ENCODE measurements around the gene TUBGCP2. TPM values are rescaled to one million over a fixed set of nuclear protein-coding genes. Genes with fewer than 3 reads are reported as not detected.

TUBGCP2 gene
- total RNA-seq, 1 experiment from 2014 or later = 52.4 TPM

DNA sequence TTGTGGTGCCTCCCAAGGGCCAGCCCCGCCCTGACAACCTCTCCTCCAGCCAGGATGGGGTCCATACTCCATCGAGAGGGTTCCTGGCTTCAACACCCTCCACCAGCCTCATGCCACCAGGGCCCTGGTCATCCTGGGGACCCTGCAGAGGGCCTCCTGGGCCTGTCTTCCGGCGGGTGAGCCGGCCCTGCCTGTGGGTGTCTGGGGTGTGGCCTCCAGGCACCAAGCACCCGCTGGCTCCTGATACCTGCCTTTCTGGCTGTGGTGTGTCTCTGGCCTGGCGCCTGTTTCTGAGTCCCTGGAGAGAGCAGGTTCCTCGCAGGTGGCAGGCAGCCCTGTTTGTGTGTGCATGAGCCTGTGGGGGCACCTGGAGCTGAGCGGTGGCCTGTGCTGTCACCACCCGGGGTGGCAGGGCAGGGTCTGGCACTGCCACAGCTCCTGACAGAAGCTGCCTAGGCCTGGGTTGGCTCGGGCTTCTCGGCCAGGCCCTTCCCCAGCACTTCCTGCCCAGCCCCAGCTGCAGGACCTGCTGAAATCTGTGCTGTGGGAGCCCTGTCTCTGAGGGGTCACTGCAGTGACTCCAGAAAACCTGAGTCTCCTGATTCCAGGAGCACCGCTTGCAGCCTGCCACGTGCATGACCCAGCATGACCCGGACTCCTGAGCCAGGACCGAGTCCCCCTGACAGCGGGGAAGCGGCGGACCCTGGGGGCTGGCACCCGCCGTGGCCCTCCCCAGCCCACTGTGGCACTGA lies 50.4 kb downstream of the TUBGCP2 start:
- peaks cover 11 to 34% of the 10 kb centered on the region in 2 experiments for H3K4me1 Mint-ChIP-seq
- H3K23ac ChIP-seq (ENCODE audit: insufficient read length, low read depth, low read length) = no peak overlapping the region
- H3K27ac ChIP-seq (ENCODE audit: insufficient read length, low read depth, low read length) = no peak overlapping the region
- no peak overlapping the region for H3K18ac ChIP-seq (ENCODE audit: insufficient read length, low read depth, low read length)
- H3K9me3 Mint-ChIP-seq = no peaks in the 10 kb centered on the region; a peak in 1 of 5 replicates
- no peaks in the 10 kb centered on the region; the same call in 1 of the 2 replicates for H3K27me3 ChIP-seq (ENCODE audit: insufficient read depth, low read length)
- H3K4me1 ChIP-seq (ENCODE audit: insufficient read depth, low read length) = no peaks in the 10 kb centered on the region
- H3K4me3 Mint-ChIP-seq = no peak overlapping the region
- no peak overlapping the region for H2BK20ac ChIP-seq (ENCODE audit: low read depth, low read length, poor library complexity, severe bottlenecking)
- H4K8ac ChIP-seq (replicated peaks; ENCODE audit: insufficient read length, low read depth, low read length) = no peak overlapping the region
- H4K5ac ChIP-seq (ENCODE audit: insufficient read length, low read depth, low read length) = no peak overlapping the region
- H3K79me2 ChIP-seq (ENCODE audit: insufficient read depth, low read length) = no peaks in the 10 kb centered on the region
- H3K36me3 Mint-ChIP-seq (ENCODE audit: insufficient read depth in 1 of 3, low read depth in 3 of 3) = no peaks in the 10 kb centered on the region
- H3K9ac ChIP-seq (ENCODE audit: extremely low read depth, insufficient read length, low read length) = no peak overlapping the region
- H4K91ac ChIP-seq (ENCODE audit: insufficient read length, low read depth, low read length) = no peak overlapping the region
- no peak for TF ChIP-seq CTCF (conservative IDR thresholded peaks at IDR 0.05)
- H4K20me1 ChIP-seq (ENCODE audit: control insufficient read depth, insufficient read depth, insufficient read length) = peaks cover 3% of the 10 kb centered on the region
- no peak overlapping the region for H2AK5ac ChIP-seq (ENCODE audit: insufficient read length, low read length)
- no peak overlapping the region for H3T11ph ChIP-seq (ENCODE audit: low read length)
- WGBS (ENCODE audit: extremely low coverage, insufficient read length, low lambda C conversion rate) = no CpG with 5 or more reads among the region's 21 CpGs
- DNase-seq = no peak
- H2BK120ac ChIP-seq (ENCODE audit: low read depth, low read length, poor library complexity, severe bottlenecking) = no peak overlapping the region
- H2BK5ac ChIP-seq (ENCODE audit: insufficient read length, low read length) = no peak overlapping the region
- no peak overlapping the region for H2BK12ac ChIP-seq (ENCODE audit: insufficient read length, low read depth, low read length)
- peaks cover 7% of the 10 kb centered on the region for H3K23me2 ChIP-seq (ENCODE audit: insufficient read length, low read depth, low read length, poor library complexity, severe bottlenecking)
- H3K79me1 ChIP-seq (ENCODE audit: insufficient read depth, low read depth, low read length, poor library complexity, severe bottlenecking) = no peaks in the 10 kb centered on the region
- no peaks in the 10 kb centered on the region for H3K9me3 ChIP-seq (ENCODE audit: control insufficient read depth, low read depth, low read length)
- no peak overlapping the region for H3K4me2 ChIP-seq (ENCODE audit: insufficient read depth, insufficient read length, low read length)
- no peak overlapping the region for H3K27ac Mint-ChIP-seq
- H2AFZ ChIP-seq (ENCODE audit: low read length) = no peak overlapping the region
- peaks cover 10% of the 10 kb centered on the region for H3K27me3 Mint-ChIP-seq (ENCODE audit: low read depth)
- no peak overlapping the region for H3K56ac ChIP-seq (ENCODE audit: insufficient read length, low read depth, low read length)
- H2BK15ac ChIP-seq (ENCODE audit: low read depth, low read length) = no peak overlapping the region
- H3K4ac ChIP-seq (ENCODE audit: low read depth, low read length) = no peak overlapping the region
- H3K14ac ChIP-seq (ENCODE audit: insufficient read depth, low read length) = no peak overlapping the region

Data from H9 (cell line).